ENCODE results near the gene FGD3. TPM values are rescaled to one million over a fixed set of nuclear protein-coding genes. Genes with fewer than 3 reads are reported as not detected.

Gene FGD3
- polyA plus RNA-seq, 1 donor (not counting 4 experiments of a cell fraction or from before 2014, with no cell fraction given) = 0.21 TPM

DNA sequence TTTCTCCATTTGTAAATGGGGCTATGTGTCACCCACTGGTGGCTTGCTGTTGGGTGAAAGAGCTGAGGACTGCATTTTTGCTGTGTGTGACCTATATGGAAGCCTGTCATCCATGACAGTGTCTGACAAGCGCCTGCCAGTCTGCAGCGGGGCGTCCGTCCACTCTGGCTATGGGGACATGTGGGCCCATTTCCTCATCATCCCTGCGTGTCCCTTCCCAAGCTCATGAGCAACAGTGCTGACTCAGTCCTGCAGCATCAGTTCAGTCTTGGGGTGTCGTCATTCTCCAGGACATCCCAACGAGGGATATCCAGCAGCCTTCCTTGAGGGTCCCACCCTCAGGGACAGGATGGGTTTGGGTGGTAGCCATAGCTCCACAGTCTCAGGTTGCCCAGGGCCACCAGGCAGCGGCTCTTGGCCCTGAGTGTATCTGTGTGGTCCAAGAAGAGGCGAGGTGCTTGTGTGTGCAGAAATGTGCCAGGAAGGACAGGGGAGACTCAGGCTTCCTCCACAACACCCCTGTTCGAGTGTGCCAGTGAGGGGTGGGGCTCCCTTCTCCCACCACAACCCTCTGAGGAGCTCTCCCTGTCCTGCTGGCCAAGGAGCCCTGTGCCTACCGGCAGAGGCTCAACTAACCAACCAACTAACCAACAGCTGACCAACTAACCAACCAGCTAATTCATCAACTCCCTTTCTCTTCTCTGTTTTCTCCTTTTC lies 2.1 kb downstream of the FGD3 start:
- TF ChIP-seq, protein P1, sequence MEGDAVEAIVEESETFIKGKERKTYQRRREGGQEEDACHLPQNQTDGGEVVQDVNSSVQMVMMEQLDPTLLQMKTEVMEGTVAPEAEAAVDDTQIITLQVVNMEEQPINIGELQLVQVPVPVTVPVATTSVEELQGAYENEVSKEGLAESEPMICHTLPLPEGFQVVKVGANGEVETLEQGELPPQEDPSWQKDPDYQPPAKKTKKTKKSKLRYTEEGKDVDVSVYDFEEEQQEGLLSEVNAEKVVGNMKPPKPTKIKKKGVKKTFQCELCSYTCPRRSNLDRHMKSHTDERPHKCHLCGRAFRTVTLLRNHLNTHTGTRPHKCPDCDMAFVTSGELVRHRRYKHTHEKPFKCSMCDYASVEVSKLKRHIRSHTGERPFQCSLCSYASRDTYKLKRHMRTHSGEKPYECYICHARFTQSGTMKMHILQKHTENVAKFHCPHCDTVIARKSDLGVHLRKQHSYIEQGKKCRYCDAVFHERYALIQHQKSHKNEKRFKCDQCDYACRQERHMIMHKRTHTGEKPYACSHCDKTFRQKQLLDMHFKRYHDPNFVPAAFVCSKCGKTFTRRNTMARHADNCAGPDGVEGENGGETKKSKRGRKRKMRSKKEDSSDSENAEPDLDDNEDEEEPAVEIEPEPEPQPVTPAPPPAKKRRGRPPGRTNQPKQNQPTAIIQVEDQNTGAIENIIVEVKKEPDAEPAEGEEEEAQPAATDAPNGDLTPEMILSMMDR (optimal IDR thresholded peaks at IDR 0.05 in 1 of 3, IDR thresholded peaks at IDR 0.05 in 1 of 3, conservative IDR thresholded peaks at IDR 0.05 in 1 of 3; ENCODE audit: extremely low read depth in 1 of 3, insufficient read depth in 2 of 3, low read length in 3 of 3) = no peak
- TF ChIP-seq EZH2 (IDR thresholded peaks at IDR 0.05; ENCODE audit: low read length) = no peak
- H2AFZ ChIP-seq (ENCODE audit: control insufficient read depth, low read length) = no peak overlapping the region
- dilution Hi-C loops (cut with MboI; ENCODE audit: extremely low pct_ligation_motif_present, low sequenced_read_pairs) = no loop called here
- H3K4me1 ChIP-seq (ENCODE audit: control insufficient read depth, extremely low read depth, insufficient read depth, low read length) = peaks cover 27% of the 10 kb centered on the region
- H3K36me3 ChIP-seq (ENCODE audit: control insufficient read depth in 2 of 2, extremely low read depth in 1 of 2, insufficient read depth in 2 of 2, low read length in 2 of 2) = no peaks in the 10 kb centered on the region
- H3K79me2 ChIP-seq (ENCODE audit: control insufficient read depth, insufficient read depth, low read length) = no peaks in the 10 kb centered on the region
- no peak overlapping the region for H3K27ac ChIP-seq (ENCODE audit: control insufficient read depth, insufficient read depth, low read length)
- H3K9me1 ChIP-seq (ENCODE audit: control insufficient read depth, extremely low read depth, insufficient read depth, low read length) = no peaks in the 10 kb centered on the region
- H3K4me3 ChIP-seq (ENCODE audit: control insufficient read depth in 2 of 3, extremely low read depth in 1 of 3, insufficient read depth in 2 of 3, low read depth in 1 of 3, low read length in 3 of 3) = no peak overlapping the region
- FAIRE-seq = no peak
- H3K9ac ChIP-seq (ENCODE audit: control insufficient read depth, extremely low read depth, insufficient read depth, low read length) = no peak overlapping the region
- H3K4me2 ChIP-seq (ENCODE audit: control insufficient read depth, extremely low read depth, insufficient read depth, low read depth, low read length) = no peak overlapping the region
- DNase-seq (ENCODE audit: low read depth, low spot score) = no peak
- no peaks in the 10 kb centered on the region for H3K9me3 ChIP-seq (ENCODE audit: control insufficient read depth, low read depth, low read length)
- H4K20me1 ChIP-seq (ENCODE audit: control insufficient read depth, extremely low read depth, insufficient read depth, low read length) = no peaks in the 10 kb centered on the region
- peaks cover 4% of the 10 kb centered on the region for H3K27me3 ChIP-seq (ENCODE audit: control insufficient read depth, extremely low read depth, insufficient read depth, low read length)

- Histone ChIP-seq H3K27ac (ENCODE audit: control insufficient read depth, insufficient read depth, low read length) (no peak overlapping the region), H3K4me3 (ENCODE audit: control insufficient read depth in 2 of 3, extremely low read depth in 1 of 3, insufficient read depth in 2 of 3, low read depth in 1 of 3, low read length in 3 of 3) (no peak overlapping the region), H4K20me1 (ENCODE audit: control insufficient read depth, extremely low read depth, insufficient read depth, low read length) (no peaks in the 10 kb centered on the region), H3K4me2 (ENCODE audit: control insufficient read depth, extremely low read depth, insufficient read depth, low read depth, low read length) (peak overlapping the region; percentile 18), H2AFZ (ENCODE audit: control insufficient read depth, low read length) (peak overlapping the region; percentile 30), H3K9ac (ENCODE audit: control insufficient read depth, extremely low read depth, insufficient read depth, low read length) (no peak overlapping the region), H3K79me2 (ENCODE audit: control insufficient read depth, insufficient read depth, low read length) (no peaks in the 10 kb centered on the region), H3K4me1 (ENCODE audit: control insufficient read depth, extremely low read depth, insufficient read depth, low read length) (peaks cover 31% of the 10 kb centered on the region), H3K27me3 (ENCODE audit: control insufficient read depth, extremely low read depth, insufficient read depth, low read length) (peaks cover 4% of the 10 kb centered on the region), H3K9me3 (ENCODE audit: control insufficient read depth, low read depth, low read length) (no peaks in the 10 kb centered on the region), H3K9me1 (ENCODE audit: control insufficient read depth, extremely low read depth, insufficient read depth, low read length) (no peaks in the 10 kb centered on the region), H3K36me3 (ENCODE audit: control insufficient read depth in 2 of 2, extremely low read depth in 1 of 2, insufficient read depth in 2 of 2, low read length in 2 of 2) (no peaks in the 10 kb centered on the region)
- TF ChIP-seq EZH2 (IDR thresholded peaks at IDR 0.05; ENCODE audit: low read length) = no peak
- TF ChIP-seq, protein P1 (optimal IDR thresholded peaks at IDR 0.05 in 1 of 3, IDR thresholded peaks at IDR 0.05 in 1 of 3, conservative IDR thresholded peaks at IDR 0.05 in 1 of 3; ENCODE audit: extremely low read depth in 1 of 3, insufficient read depth in 2 of 3, low read length in 3 of 3) = no peak
- DNase-seq (ENCODE audit: low read depth, low spot score) = no peak
- dilution Hi-C loops (cut with MboI; ENCODE audit: extremely low pct_ligation_motif_present, low sequenced_read_pairs) = no loop called here
- FAIRE-seq = peak; percentile 81
Observed at GRCh38 chr9:92950359-92950955, 3.1 kb downstream of the FGD3 start.

All from keratinocyte (primary cell).